GM21723 (cell line): ENCODE data around the gene HBZ.
"Not testable (repeated sequence)": the region's sequence is repeated elsewhere in the genome, so short reads cannot be mapped to it uniquely, and the experiment has no call there.

Experiments used
- ATAC-seq: cut with Tn5 transposase; IDR thresholded peaks from one replicate; pipeline ENCODE4 v1.9.1; 2021; ENCODE audit warnings: mild to moderate bottlenecking, moderate library complexity; ENCODE audit not compliant: unreplicated experiment

HBZ gene

GRCh38 chr16:177981-178667, 25.7 kb downstream of the HBZ start:
- no peak for ATAC-seq

DNA sequence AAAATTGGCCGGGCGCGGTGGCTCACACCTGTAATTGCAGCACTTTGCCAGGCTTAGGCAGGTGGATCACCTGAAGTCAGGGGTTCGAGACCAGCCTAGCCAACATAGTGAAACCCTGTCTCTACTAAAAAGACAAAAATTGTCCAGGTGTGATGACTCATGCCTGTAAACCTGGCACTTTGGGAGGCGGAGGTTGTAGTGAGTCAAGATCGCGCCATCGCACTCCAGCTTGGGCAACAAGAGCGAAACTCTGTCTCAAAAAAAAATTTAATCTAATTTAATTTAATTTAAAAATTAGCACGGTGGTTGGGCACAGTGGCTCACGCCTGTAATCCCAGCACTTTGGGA, 26.2 kb downstream of the HBZ start:
- no peak for ATAC-seq

DNA sequence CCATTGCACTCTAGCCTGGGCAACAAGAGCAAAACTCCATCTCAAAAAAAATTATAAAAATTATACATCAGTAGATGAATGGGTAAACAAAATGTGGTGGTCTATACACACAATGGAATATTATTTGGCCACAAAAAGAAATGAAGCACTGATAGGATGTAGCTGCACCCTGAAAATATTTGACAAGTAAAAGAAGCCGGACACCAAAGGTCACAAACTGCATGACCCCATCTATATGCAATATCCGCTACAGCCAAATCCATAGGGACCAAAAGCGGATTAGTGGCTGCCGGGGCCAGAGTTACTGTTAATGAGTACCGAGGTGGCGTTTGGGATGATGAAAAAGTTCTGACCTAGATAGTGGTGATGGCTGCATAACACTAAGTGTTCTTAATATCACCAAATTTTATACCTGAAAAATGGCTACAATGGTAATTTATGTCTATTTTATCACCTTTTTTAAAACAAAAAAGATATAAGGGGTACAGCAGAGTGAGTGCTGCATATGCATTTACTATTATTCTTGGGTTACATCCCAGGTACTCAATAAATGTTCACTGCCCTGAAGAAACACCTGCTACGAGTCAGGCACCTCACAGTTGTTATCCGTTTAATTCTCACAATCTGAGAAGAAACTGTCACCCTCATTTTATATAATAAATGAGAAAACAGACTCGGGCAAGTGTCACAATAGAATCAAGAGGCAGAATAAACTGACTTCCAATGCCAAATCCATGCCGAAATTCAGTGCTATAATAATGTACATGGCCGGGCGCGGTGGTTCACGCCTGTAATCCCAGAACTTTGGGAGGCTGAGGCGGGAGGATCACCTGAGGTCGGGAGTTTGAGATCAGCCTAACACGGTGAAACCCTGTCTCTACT, 27.0 kb downstream of the HBZ start:
- ATAC-seq = no peak

- ATAC-seq = no peak
Observed at GRCh38 chr16:180101-180675, 27.7 kb downstream of the HBZ start, which contains the start of gene HBQ1. HBQ1 (plus strand) TSS chr16:180459; CDS start chr16:180487, 28 bp downstream.

GRCh38 chr16:180681-181564, 28.5 kb downstream of the HBZ start:
- ATAC-seq = no peak

- no peak for ATAC-seq
Observed at GRCh38 chr16:181565-182021, 29.1 kb downstream of the HBZ start.

DNA sequence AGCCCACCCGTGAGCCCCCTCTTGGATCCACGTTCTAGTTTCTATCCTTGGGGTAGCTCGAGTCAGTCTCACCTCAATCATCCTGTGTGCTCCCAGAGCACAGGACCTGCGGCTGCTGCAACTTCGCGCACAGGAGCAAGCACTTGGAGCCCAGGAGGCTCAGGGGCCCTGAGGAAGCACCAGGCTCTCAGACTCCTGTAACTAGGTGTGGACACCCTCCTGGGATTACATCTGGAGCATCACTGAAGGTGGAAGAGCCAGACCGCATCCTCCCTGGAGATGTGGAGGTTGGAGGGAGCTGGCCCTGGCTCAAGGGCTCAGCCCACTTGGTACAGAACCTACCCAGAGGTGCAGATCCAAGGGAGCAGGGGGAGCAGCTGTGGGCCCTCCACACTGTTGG, 30.6 kb downstream of the HBZ start:
- ATAC-seq = no peak

DNA sequence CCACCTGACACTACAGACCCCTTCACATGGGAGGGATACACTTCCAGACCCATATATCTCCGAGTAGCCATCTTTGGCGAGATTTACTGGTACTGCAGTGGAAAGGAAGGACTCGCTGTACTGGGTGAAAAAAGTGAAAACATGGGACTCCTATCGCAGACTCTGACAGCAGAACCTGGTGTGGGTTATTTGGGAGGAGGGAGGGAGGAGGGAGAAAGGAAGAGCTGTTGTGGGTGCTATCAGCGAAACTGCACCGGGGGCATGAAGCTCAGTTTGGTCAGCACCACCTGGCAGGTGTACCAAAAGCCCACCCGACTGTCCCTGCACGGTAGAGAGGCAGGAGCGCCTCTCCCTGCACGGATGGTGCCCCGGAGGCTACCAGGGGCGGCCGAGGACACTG, 32.8 kb downstream of the HBZ start:
- ATAC-seq = no peak

DNA sequence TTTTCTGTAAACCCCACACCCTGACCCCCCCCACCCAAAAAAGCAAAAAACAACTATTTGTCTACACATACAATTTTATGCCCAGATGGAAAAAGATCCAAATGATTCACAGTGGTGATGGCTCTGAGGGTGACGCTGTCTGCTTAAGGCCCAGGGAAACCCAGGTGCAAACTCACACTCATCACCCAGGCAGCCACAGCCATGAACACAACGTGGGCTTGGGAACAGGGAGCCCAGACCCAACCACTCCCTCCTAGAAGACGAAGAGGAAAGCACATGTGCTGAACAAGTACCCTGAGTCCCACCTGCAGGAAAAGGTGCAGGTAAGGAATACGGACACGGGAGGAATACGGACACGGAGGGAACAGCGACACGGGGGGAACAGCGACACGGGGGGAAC, 33.2 kb downstream of the HBZ start:
- ATAC-seq = no peak

DNA sequence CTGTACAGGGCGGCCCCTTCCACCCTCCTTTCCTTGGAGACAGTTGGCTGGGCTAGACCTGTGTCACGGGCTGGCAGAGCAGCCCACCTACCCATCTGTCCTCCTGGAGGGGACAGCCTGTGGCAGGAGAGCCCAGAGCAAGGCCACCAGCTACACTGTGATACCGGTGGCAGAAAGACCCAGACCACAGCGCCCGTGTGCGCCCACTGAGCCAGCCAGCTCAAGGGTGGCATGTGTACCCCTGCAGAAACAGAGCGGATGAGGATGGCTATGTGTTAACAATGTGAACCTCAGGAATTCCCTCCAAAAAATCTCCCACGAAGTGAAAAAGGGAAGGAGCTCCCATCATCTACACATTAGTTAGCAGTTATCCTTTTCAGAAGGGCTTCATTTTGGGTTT, 34.9 kb downstream of the HBZ start:
- ATAC-seq = no peak

DNA sequence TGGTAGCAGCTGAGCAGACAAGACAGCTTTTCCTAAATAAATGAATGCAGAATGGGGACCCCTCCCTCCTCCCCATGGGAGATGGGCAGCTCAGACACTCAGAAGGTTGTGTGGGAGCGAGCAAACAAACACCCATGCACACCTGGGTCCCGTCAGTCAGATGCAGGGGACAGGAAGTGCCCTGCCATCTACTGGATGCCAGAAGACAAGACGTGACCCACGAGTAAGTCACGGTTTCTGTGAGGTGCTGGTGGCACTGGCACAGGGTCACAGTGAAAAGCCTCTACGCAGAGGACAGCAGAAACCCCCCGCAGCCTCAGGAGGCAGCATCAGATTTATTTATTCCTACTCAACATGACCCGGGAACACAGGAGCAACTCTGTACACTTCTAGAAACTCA, 36.2 kb downstream of the HBZ start:
- ATAC-seq = no peak

GRCh38 chr16:189604-190186, 37.3 kb downstream of the HBZ start:
- ATAC-seq = no peak

DNA sequence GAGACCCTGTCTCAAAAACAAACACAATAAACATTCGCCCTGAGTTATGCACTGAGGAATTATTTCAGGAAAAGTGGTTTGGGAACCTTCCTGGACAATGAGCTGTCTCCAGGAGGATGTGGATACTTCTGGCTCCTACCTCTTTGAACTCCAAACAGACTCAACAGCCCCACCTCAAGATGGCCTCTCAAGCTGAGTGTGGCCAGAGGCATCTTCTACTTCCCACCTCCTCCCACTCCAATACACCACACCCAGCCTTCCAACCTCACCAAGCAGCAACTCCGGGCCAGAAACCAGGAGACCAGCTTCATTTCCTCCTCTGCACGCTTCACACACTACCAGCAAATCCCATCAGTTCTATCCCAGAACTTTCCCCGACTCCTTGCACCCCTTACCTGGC, 39.4 kb downstream of the HBZ start:
- ATAC-seq = no peak

- ATAC-seq = no peak
Observed at GRCh38 chr16:192686-193085, 40.2 kb downstream of the HBZ start.

GRCh38 chr16:193441-193840, 41.0 kb downstream of the HBZ start:
- ATAC-seq = no peak

- no peak for ATAC-seq
Observed at GRCh38 chr16:194516-194915, 42.1 kb downstream of the HBZ start.

DNA sequence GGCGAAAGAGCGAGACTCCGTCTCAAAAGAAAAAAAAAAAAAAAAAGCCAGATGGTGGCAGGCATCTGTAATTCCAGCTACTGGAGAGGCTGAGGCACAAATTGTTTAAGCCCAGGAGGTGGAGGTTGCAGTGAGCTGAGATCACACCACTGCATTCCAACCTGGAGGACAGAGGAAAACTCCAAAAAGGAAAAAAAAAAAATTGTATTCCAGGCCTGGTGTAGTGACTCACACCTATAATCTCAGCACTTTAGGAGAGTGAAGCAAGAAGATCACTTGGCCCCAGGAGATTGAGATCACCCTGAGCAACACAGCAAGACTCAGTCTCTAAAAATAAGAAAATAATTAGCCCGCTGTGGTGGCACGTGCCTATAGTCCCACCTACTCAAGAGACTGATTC, 47.9 kb downstream of the HBZ start:
- ATAC-seq = no peak

GRCh38 chr16:203246-203645, 50.8 kb downstream of the HBZ start:
- no peak for ATAC-seq

GRCh38 chr16:204046-204445, 51.6 kb downstream of the HBZ start:
- not testable (repeated sequence) for ATAC-seq
